Globus pallidus (tissue), 1 donor: Measurements from ENCODE around the gene AFF1.
"Not testable (repeated sequence)": the region's sequence is repeated elsewhere in the genome, so short reads cannot be mapped to it uniquely, and the experiment has no call there.

Source experiments
- DNase-seq: peaks from one replicate; pipeline ENCODE4 v3.0.0-alpha.2; 2015; ENCODE audit warnings: low spot score

Gene AFF1

DNA sequence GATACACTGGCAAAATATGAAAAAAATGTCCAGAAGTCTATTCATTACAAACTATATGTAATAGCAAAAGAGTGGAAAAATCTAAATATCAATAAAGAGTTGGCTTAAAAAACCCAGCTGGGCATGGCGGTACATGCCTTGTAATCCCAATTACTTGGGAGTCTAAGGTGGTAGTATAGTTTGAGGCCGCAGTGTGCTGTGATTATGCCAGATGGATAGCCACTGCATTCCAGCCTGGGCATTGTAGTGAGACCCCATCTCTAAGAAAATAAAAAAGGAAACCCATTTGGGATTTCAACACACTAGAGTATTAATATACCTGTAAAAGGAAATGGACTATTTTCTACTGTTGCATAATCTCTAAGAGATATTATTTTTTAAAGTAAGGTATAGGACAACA is 45.4 kb downstream of the AFF1 start:
- DNase-seq = no peak

DNA sequence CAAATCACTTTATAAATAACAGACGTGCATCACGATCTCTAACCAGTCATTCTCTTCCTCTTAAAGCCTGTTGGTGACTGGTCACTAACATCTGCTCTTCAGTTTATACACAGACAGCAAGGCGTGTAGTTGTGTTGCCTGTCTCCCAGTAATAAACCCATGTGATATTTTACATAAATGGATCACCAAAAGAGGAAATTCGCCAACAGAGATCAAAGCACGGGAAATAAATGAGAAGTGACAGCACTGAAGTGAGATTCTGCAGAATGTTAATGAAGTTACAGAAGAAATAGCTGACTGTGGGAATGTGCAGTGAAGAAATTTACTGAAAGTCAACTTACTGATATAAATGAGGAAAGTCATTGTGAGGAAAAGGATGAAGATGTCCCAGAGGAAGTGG is 47.0 kb downstream of the AFF1 start:
- DNase-seq = no peak

DNA sequence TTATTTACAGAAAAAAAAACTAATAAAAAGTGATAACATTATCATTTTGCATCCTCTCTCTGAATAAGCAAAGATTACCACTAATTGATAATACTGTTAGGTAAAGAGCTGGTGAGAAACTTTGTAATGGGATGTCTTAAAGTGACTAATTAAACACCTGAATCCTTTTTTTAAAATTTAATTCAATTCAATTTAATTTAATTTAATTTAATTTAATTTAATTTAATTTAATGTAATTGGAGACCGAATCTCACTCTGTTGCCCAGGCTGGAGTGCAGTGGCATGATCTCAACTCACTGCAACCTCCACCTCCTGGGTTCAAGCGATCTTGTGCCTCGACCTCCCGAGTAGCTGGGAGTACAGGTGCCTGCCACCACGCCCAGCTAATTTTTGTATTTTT is 51.0 kb downstream of the AFF1 start:
- DNase-seq = not testable (repeated sequence)

DNA sequence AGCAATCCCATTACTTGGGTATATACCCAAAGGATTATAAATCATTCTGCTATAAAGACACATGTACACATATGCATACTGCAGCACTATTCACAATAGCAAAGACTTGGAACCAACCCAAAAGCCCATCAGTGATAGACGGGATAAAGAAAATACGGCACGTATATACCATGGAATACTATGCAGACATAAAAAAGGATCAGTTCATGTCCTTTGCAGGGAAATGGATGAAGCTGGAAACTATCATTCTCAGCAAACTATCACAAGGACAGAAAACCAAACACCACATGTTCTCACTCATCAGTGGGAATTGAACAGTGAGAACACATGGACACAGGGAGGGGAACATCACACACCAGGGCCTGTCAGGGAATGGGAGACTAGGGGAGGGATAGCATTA is 54.8 kb downstream of the AFF1 start:
- not testable (repeated sequence) for DNase-seq

DNA sequence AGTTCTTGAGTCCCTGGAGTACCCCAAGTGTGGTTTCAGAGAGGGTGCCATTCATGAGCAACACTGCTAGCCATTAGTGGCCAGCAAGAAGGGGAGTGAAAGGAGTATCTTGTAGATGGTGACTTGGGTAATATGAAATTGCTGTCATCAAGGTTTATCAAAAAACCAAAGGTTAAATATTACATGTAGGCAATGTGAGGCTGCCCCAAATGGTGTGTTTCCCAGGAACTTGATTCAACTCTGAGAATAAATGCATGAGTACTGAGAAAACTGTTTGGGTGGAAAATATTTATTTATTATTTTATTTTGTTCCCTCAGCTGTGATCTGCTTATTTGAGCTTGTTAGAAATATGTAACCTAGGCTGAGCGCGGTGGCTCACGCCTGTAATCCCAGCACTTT is 55.7 kb downstream of the AFF1 start:
- DNase-seq = no peak

DNA sequence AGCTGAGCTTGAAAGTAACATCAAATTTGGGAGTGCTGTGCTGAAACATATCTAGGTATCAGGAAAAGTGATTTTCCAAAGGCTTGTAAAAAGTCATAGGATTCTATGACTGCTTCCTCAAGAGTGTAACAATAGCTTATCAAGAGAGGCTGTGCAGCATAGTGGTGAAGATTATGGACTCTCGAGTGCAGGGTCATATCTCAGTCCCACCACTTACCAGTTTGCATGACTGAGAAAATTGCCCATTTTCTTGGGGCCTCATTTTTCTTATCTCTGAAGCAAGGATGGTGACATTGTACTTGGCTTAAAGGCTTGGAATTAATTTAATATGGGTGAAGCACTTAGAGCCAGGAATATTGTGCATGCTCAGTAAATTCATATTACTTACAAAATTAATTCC is 57.2 kb downstream of the AFF1 start:
- no peak for DNase-seq

DNA sequence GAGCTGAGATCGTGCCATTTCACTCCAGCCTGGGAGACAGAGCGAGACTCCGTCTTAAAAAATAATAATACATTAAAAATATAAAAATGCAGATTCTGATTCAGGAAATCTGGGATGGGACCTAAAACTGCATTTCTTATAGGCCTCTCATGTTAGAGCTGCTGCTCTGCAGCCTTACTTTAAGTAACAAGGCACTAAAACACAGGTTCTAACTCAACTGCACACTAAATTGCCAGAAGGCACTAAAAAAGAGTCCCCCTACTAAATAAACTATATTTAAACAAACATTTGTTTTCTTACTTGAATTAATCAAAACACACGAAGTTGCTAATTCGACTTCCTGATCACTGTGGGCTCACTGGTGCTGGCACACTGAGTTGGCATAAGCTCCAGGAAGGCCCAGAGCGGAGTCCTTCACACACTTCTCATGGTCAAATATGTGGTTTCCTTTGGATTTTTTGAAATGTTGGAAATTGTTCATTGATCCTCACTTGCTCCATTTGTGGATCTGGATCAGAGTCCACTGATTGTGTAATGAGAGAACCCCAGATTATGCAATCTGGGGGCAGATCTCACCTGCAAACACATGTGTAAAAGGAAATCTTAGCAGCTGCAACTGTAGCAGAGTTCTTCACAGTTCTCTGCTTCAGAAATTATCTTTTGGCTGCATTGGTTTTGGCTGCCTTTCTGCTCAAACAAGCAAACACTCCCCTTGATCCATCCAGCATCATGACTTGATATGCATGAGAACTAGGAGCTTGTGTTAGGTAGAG is 59.3 kb downstream of the AFF1 start:
- no peak for DNase-seq

DNA sequence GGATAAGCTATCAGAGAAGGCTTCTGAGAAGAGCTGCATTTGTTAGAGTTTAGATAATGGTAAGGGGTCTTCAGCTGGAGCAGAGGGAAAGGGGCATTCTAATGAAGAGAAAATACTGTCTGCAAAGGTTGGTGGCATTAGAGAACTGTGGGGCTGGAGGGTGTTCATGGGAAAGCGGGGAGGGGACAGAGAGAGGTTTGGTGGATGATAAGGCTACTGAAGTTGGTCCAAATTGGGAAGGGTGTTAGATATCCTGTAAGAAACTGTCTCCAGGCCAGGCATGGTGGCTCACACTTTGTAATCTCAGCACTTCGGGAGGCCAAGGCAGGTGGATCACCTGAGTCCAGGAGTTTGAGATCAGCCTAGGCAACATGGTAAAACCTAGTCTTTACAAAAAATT is 59.9 kb downstream of the AFF1 start:
- DNase-seq = no peak

DNA sequence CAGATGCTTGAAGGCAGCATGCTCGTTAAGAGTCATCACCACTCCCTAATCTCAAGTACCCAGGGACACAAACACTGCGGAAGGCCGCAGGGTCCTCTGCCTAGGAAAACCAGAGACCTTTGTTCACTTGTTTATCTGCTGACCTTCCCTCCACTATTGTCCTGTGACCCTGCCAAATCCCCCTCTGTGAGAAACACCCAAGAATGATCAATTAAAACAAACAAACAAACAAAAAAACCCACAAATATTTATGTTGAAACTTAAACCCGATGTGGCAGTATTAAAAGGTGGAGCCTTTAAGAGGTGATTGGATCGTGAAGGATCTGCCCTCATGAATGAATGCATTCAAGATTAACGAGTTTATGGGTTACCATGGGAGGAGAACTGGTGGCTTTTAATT is 61.7 kb downstream of the AFF1 start:
- not testable (repeated sequence) for DNase-seq

DNA sequence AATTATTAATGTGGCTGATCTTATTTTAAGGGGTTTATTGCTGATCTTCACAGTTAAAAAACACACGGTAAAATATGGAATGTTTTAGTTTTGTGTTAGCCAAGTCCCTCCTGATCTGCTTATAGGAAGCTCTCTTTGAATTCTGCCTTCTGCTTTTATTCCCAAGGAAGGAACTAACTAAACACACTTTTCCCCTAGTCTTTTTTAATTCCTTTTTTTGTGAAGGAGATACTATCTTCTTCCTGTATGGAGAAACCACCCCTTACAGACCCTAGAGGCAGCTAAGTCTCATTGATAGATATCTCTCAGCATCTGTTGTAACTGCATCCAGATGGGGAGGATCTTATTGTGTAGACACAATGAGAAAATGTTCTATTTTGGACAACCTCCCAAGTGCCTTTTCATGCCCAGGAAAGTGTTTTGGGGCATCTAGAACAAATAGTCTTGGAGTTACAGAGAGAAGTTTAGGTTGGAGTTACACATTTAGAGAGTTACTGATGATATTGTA is 64.4 kb downstream of the AFF1 start:
- no peak for DNase-seq

DNA sequence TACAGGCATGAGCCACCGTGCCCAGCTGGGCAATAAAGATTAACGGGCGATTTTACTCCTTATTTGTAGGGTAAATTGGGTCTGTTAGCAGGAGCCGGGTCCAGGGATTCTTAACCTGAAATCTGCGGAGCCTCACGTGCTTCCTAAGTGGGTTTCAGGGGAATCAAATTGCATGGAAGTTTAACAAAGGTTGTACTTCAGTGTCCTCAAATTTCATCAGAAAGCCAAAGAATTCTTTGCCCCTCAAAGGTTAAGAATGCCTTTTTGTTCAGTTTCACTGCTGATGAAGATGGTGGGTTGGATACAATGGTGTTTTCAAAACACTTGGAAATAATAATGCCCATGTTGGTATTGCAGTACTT is 67.9 kb downstream of the AFF1 start:
- DNase-seq = no peak

DNA sequence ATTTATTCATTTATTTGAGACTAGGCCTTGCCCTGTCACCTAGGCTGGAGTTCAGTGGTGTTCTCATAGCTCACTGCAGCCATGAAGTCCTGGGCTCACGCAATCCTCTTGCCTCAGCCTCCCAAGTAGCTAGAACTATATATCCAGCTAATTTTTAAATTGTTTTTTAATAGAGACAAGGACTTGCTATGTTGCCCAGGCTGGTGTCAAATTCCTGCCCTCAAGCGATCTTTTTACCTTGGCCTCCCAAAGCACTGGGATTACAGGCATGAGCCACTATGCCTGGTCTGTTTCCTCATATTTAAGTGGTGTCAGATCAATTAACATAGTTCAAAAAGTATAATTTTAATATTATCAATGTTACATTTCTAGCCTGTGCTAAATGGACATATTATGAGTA is 68.5 kb downstream of the AFF1 start:
- DNase-seq = no peak

DNA sequence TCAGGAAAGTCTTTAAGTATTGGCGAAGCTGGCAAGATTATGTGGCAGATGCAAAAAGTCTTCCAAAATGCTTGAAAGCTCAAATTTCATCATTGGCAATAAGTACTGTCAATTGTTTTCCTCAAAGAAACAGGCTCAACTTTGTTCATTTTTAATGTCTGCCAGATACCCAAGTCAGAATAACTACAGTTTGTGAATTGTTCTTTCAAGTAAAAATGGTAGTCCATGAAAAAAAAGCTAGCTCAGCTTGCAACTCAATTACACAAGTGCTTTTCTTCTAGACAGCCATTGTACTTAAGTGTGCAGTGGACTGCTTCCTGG is 70.5 kb downstream of the AFF1 start:
- no peak for DNase-seq

DNA sequence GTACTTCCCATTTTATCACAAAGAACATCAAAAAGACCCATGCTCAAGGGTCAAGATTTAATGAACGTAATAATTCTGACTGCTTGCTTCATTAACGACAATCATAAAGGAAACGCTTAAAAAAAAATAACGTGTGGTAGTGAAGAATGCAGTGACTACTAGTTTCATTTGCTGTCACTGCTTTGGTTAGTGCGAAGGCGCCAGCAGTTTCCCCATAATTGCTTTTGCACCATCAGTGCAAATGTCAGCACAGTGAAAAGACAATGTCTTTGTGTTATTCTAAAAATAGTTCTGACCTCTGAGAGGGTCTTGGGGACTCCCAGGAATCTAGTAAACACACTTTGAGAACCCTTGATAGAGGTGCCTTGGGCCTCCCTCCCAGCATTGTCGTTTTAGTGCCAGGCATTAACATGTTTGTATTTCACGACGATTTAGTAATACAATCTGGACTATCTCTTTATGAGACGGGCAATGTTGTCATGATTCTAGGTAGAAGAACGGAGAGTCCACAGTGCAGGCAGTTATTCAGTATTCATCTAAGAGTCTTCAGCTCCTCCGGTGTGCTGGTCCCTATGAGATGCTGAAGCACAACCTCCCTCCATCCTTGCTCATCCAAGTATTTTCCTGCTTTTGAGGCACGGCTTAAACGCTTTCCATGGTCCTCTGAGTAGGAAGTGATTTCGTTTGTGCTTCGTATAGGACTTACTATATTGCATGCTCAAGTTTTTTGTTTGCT is 71.0 kb downstream of the AFF1 start:
- DNase-seq = peak; percentile 33

DNA sequence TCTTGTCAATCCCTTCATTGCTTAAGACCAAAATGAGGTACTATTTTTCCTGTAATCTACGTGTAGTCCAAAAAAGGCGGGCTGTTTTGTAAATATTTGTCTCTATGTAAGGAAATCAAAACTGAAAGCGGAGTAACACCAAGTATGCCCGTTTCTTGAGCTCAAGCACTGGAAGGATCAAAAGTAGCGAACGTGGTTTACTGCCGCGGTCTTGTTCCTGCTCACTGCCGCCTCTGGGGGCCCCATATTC is 71.5 kb downstream of the AFF1 start:
- no peak for DNase-seq

DNA sequence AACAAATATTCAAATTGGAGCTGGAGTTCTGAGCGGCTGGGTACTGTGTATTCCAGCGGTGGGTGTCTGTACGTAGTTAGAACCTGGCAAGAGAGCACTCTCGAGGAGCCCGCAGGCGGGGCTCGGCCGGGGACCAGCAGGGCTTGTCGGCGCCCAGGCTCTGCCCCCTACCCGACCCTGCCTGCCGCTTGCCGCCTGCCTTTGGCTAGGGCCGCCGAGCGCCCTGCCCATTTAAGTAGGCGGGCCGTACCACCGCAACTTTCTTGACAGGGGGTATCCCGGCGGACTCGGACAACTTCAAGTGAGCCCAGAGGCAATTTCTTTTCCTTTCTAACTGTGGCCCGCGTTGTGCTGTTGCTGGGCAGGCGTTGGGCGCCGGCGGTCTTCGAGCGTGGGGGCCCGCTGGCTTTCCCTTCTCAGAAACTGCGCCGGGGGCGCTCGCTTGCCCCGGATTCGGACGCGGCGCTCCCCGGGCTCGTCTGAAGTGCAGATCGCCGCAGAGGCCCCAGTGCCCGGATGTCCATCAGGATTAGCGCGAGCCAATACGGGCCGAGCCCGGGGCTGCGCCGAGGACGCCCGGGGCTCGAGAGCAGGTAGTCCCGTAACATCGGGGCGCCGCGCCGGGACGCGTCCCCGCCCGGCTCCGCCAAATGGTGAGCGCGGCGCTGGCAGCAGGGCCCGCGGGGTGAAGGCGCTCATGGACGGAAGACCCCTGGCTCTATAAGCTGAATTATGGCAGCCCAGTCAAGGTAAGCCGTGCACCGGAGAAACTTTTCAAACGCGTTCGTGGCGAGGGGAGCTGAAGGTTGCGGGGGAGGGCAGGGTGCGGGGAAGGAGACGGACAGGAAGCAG is 72.1 kb downstream of the AFF1 start:
- DNase-seq = peak; percentile 94

DNA sequence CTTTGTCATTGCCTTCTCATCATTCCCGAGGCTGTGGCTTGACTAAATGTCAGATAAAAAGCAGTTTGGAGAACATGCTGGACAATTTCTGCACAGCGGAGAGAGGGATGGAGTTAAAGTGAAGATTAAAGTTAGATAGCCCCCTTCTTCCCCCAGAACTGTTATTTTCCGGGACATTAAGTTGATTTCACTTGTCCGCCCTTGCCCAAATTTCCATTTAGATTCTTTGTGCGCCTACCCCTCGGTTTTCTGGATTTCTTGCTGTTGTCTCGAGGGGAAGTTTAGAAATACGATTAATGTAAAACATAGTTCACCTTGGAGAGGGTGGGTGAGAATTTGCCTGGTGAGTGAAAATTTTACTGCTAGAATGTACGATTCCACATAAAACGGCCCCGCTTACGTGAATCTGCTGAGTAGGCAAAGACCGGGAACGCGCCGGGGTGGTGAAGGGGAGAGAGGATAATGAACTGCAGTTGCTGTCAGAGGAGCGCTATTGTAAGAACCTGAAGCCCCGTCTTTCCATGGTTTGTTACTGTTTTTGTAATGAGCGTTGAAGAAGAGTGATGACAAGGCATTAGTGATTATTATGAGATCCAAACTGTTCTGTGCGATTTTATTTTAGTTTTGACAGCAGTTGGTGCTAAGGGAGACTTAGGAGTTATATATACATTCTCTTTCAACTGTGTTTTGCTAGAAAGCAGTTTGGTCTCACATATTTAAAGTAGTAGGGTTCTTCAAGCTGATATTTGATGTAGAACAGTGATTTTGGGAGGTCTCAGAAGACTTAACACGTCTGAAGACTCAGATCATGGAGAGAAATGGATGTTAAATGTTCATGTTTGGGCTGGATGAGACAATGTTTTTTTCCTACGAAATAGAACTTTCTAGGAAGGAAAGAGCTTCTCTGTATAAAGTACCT is 73.0 kb downstream of the AFF1 start:
- DNase-seq = peak; percentile 76

DNA sequence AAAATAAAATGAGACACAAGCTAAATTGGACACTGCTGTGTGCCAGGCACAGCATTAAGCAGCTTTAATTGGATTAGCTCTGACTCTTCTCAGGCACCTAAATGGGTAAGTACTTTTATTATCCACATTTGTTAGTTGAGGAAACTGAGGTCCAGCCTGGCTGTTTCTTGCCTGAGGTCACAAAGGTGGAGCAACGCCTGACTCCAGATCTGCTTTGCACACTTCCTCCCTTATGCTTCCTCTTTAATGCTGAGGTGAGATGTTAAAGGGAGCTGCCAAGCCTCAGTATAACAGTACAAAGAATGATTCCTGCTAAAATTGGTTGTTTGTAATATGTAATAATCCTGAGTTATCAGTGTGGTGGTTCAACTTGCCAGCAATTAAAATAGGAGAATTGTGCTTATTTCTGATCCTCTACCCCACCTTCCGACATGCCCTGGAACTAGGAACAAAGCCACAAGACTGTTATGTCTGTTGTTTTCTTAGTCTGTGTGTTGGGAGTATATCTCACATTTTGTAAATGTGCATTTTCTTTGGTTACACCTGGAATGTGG is 74.4 kb downstream of the AFF1 start:
- no peak for DNase-seq

DNA sequence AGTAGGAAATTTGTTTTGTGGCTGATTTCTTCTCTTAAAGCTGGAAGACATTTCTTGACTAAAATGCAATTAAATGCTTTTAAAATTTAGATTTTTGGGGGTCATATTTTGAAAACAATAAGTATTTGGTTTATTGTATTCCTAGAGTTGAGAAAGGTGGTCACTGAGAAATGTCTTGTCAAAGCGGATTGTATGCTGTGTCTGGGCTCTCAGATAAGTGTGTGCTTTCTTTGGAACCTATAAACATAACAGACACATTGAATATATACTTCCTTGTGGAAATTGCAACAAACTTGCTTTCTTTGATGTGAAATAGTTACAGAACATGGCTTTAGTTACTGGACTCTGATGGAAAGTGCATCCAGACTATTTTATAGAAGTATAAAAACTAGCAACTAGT is 75.4 kb downstream of the AFF1 start:
- no peak for DNase-seq

DNA sequence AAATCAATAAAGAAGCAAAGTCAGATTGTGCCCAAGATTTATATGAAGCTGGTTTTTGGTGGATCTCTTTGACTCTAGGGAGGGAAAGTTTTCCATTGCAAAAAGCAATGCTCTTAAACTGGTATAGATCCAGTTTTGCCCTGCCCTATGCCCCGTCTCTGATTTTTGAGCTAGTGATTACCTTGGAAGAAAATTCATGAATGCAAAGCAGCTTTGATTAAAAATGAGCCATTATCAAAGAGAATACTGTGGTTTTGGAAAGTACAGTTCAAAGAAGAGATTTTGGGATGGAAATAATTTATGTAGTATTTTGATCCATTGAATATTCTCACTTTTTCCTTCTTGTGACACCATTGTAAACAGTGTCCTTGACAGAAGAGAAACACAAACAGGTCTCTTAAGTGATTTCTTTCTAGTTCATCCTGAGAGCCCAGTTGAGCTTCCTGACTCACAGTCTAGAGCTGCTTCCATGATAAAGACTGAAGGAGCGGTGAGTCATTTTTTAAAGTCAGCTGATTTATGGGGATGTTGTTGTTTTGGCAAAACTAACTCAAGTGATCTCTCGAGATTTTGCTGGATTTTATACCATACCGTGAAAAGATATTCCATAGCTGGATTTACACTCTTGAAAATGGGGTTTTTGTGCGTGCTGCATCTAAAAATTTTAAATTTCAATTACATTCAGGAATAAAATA is 76.7 kb downstream of the AFF1 start:
- no peak for DNase-seq
